Middle frontal gyrus (tissue), 1 donor: ENCODE data around the gene MRPL53.

ENCODE experiments used
- DNase-seq: peaks from one replicate; pipeline ENCODE4 v3.0.0-alpha.2; 2015; ENCODE audit warnings: low spot score; ENCODE audit errors: extremely low spot score

Gene MRPL53

DNA sequence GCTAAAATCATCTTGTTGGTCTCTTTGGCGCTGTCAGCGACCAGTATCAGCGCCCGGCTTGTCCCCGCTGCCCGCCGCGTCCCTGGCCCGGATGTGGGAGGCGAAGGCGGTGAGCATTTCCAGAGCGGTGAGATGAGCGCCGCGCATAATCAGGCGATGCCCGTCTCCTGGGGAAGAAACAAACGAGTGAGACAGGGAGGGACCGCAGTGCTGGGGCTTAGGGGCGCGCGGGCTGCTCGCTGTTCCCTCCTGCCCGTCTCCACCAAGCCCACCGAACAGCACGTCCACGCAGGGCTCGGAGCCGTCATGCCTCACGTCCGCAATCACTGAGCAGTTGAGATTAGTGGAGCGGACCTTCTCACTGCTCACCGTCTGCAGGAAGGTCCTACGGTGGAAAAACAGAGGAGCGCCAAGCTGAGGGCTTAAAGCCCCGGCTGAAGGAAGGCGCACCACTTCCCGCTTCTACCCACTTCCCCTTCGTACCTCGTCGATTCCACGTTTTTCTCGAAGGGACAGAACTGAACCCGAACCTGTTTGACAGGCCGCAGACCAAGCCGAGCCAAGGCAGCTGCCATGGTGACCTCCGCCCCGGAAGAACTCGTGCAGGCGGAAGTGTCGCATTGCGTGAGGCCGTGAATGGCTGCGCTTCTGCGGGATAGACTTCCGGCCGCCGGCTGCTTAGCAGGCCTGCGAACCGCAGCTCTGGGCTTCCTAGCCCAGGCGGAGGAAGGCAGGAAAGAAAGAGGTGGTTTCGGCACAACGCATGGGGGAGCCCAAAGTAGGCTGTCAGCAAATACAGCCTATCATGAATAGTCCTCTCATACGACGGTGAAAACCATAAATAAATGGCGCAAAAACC is at the start of gene MRPL53:
Gene MRPL53 (minus strand): TSS at position 595 of the 859 bp plus-strand sequence. CDS start 20 bp downstream, at position 575.
- DNase-seq: peak; percentile 96

DNA sequence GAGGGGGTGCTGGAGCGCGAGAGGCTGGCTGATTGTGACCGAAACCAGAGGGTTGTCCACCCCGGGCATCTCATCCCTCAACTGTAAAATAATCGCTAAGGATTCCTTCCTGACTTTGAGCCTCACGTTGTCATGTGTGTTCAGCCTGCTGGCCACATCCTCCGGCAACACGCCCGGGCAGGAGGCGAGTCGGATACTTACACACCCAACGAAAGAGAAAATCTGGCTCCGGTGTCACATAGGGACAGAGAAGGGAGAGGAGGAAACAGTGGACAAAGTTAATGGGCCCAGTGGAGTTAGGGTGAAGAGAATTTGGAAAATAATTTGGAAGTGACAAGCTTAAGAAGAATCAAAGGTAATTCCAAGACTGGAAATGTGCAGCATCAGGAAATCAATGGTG is 44.2 kb upstream of the MRPL53 start:
- no peak for DNase-seq

DNA sequence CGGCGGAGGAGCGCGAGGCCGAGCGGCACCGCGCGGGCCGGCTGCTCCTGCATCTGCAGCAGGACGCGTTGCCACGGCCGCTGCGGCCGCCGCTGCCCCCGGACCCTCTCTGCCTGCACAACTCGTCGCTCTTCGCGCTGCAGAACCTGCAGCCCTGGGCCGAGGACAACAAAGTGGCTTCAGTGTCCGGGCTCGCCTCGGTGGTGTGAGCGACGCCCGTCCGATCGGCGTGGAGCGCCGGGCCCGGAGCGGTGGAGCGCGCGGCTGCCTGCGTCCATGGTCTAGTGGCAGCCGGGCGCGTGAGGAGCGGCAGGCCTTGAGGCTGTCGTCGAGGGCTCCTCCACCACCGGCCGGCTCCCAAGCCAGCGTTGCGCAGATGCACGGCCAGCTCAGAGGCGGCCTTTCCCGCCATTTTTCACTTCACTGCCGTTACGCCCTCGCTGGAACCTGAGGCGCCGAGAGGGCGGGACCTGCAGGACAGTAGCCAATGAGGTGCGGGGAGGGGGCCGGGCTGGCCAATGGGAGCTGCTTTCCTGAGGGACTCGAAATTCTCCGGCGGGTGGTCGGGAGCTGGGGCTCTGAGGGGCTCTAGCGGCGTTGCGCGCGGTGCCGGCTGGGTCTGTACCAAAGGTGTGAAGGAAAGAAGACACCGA is 43.6 kb upstream of the MRPL53 start:
- no peak for DNase-seq

DNA sequence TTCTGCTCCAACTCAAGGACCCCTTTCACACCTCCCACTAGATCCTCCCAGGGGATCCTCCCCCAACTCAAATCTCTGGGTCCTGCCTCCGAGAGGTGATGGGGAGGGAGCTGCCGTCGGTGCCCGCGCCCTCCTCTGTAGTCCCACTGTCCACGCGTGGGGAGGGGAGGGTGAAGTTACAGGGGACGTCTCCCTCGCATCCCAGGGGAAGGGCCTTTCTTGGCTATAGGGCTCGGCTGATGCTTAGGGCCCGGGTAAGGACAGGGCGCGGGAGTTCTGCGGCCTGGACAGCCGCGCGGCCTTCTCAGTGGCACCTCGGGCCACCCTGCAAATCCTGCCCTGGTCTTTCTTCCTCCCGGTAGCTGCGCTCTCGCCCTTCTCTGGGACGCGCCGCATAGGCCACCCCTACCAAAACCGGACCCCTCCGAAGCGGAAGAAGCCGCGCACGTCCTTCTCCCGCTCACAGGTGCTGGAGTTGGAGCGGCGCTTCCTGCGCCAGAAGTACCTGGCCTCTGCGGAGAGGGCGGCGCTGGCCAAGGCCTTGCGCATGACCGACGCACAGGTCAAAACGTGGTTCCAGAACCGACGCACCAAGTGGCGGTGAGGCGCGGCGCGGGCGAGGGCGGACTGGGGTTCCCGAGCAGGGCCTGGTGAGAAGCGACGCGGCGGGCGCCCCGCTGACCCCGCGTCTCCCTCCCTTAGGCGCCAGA is 42.9 kb upstream of the MRPL53 start:
- no peak for DNase-seq

DNA sequence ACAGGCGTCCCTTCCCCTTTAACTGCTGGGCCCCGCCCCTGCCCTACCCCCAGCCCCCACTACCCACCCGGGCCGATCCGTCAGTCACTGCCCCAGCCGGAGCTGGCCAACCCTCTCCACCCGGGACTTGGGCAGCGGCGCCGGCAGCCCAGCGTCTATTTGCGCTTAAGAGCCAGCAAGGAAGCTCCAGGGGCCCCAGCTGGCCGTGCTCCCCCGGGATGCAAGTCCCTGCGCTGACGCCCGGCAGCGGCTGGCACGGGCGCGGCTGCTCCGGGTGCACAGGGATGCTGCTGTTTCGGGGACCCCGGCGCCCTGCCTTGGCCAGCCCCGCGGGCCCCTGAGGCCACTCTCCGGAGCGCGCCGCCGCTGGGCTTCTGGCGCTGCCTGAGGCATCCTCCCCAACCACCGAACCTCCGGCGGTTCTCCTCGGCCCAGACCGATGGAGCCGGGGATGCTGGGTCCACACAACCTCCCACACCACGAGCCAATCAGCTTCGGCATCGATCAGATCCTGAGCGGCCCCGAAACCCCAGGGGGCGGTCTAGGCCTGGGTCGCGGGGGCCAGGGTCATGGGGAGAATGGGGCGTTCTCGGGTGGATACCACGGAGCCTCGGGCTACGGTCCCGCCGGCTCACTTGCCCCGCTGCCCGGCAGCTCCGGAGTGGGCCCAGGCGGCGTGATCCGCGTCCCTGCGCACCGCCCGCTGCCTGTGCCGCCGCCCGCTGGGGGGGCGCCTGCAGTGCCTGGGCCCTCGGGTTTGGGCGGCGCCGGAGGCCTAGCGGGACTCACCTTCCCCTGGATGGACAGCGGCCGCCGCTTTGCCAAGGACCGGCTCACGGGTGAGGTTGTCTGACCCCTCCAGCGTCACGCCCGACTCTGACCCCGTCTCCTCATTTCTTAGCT is 42.1 kb upstream of the MRPL53 start, which contains the start of gene TLX2:
Gene TLX2 (plus strand): TSS at position 83 of the 903 bp plus-strand sequence. CDS start 357 bp downstream, at position 440.
- no peak for DNase-seq

DNA sequence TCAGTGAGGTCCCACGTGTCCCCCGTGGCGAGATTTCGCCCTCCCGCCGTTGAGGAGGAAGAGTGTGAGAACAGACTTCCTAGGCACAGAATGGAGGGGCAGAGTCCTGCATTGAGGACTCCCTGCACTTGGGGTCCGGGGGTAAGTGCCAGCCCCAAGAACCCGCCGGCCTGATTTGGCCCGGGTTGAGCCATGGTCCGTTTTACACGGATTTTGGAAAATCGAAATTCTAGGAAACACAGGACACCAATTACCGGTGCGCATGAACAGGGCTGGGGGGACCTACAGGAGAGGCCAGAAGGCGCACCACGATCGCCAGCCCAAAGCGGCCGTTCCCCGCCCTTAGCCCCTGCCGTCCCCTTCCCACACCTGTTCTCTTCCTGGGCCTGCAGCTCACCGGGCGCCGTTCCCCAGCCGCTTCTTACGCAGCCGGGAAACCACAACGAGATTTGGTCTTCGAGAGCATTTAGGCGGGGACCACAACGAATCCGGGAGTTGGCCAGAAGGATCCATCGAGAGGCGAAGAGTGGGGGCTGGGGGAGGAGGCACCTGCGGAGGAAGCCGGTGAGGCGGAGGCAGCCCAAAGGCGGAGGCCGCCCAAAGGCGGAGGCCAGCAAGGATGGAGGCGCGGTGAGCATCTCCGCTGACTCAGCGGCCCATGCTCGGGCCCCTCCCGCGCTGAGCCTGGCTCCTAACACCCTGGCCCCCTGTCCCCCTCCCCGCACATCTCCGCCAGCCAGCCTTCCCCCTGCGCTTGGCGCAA is 41.3 kb upstream of the MRPL53 start:
- no peak for DNase-seq

DNA sequence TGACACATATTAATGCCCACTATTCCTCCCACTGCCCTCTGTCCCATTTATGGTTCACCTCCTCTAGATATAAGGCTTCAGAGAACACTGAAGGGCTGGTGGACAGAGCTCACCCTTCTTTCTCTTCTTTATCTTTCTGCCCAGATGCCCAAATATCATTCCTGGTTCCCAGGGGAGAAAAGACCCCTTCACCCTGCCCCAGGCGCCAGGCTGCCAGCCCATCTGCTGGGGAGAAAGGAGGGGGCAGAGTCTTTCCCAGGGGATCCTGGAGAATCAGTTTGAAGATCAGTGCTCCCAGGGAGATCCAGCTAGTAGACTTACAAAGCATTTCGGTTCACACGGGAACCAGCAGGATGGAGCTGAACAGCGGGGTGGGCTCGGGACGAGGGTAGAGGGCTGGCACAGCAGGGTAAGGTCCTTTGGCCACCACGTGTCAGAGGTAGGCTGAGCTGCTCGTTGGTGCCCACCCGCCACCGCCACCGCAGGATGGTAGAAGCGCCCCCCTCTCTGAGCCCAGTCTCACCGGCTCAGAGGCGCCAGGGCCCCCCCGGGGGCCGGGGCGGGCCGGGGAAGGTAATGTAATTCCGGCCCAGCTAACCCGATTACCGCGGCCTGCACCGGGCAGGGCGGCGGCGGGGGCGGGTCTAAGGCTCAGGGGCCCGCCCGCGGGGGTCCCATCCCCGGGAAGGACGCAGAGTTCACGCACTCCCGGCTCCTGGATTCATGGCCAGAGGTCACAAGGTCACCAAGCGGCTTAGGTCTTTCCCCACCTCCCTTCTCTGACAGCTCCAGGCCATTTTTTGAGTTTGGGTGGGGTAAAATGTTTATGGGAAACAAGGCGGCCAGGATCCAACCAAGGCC is 40.5 kb upstream of the MRPL53 start:
- DNase-seq: no peak

GRCh38 chr2:74511104-74511989 is 38.9 kb upstream of the MRPL53 start:
- DNase-seq: no peak

DNA sequence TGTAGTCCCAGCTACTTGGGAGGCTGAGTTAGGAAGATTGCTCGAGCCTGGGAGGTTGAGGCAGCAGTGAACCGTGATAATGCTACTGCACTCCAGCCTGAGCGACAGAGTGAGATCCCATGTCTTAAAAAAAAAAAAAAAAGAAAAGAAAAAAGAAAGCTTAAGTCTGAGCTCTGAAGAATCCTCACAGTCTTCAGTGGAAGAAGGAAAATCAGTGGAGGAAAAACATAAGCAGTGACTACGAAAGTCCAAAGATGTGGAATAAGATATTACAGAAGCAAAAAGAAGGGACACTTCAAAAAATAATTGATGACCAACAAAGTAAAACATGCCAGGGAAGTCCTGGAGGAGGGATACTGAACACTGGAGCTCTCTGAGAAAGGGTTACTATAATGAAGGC is 37.8 kb upstream of the MRPL53 start:
- DNase-seq: no peak

- DNase-seq: no peak
These were observed 35.5 kb upstream of the MRPL53 start for GRCh38 chr2:74507926-74508520.

- DNase-seq: peak; percentile 92
These were observed 34.9 kb upstream of the MRPL53 start, which contains the start of gene PCGF1 for GRCh38 chr2:74507145-74507925. PCGF1 (minus strand) TSS chr2:74507695; CDS start chr2:74507668, 27 bp downstream.

GRCh38 chr2:74505448-74506246 is 33.2 kb upstream of the MRPL53 start:
- DNase-seq: no peak

- no peak for DNase-seq
These were observed 32.1 kb upstream of the MRPL53 start for GRCh38 chr2:74504591-74504990.

DNA sequence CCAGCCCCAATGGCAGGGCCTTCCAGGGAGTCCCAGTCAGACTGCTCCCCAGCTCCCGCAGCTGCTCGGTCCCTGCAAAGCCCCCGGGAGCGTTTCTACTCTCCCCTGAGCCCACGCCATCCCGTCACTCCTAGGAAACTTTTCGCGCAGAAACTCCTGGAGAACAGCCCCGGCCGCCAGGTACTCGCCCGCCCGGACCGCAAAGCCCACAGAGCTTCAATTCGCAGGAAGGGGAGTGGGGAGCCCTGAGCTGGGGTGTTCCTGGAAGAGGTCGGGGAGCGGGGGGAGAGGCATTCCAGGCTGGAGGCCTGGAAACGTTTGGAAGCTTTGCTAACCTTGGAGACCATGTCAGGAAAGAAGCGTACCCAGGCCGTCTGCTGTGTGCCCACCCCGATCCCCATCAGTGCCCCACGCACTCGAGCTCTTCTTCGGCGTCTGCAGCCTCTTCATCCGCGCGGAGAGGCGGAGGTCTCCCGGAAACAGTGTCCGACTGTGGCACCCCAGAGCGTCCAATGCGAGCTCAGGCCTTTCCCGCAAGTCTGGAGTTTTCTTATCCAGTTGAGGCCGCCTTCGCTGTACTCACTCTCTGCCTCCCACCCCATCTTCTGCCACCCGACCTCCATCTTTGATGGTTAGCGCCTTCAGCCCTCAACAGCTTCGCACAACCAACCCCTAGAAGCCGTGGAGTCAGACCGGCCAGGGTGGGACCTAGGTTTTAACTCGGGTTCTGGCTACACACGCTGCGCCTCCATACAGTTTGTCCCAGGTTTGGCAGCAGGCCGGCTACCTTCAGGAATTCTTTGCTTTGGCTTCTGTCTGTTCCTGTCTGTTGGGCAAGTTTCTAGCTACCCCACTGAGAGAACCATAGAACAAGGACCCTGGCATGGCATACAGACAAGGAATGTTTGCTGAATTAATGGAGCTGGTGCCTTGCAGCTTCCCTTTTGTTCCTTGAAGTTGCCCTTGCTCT is 31.3 kb upstream of the MRPL53 start:
- no peak for DNase-seq
